Kidney (tissue), 14 donors: ENCODE results near the gene STUB1. TPM values are rescaled to one million over a fixed set of nuclear protein-coding genes. Genes with fewer than 3 reads are reported as not detected.

ENCODE experiments used
- DNase-seq, 5 donors: peaks; one replicate each; pipeline ENCODE4 v3.0.0-alpha.2; 2013 to 2020
- FAIRE-seq: peaks from 2 replicates; lab custom pipeline; 2012; peaks lifted over from hg19 to GRCh38; lab: Jason Lieb, UNC
- H3K27ac ChIP-seq, 2 donors: one replicate each; pipeline ENCODE4 v1.7.0; 2013; ENCODE audit warnings: low read depth in 2 of 2, low read length in 2 of 2, inconsistent platforms in 1 of 2
- H3K27me3 ChIP-seq: one replicate; pipeline ENCODE4 v1.7.1; 2013; ENCODE audit warnings: low read length, inconsistent platforms; ENCODE audit not compliant: control insufficient read depth, insufficient read depth
- H3K36me3 ChIP-seq, 3 donors: one replicate each; pipeline versions ENCODE4 v1.7.0 to v1.7.1; 2013; ENCODE audit warnings: low read length in 3 of 3, control low read depth in 1 of 3, inconsistent platforms in 1 of 3; ENCODE audit not compliant: insufficient read depth in 3 of 3, control insufficient read depth in 2 of 3
- H3K4me1 ChIP-seq, 3 donors: one replicate each; pipeline versions ENCODE4 v1.7.0 to v1.7.1; 2013; ENCODE audit warnings: low read length in 3 of 3, inconsistent platforms in 1 of 3, low read depth in 1 of 3; ENCODE audit not compliant: control insufficient read depth in 2 of 3, insufficient read depth in 2 of 3
- H3K4me3 ChIP-seq, 3 donors: one replicate each; pipeline versions ENCODE4 v1.7.0 to v1.8.1; 2013; ENCODE audit warnings: low read length in 3 of 3, control low read depth in 1 of 3, inconsistent platforms in 1 of 3
- H3K9ac ChIP-seq, 3 donors: one replicate each; pipeline versions ENCODE4 v1.7.0 to v1.7.1; 2013; ENCODE audit warnings: low read length in 3 of 3, control low read depth in 1 of 3, inconsistent platforms in 1 of 3
- H3K9me3 ChIP-seq, 3 donors: one replicate each; pipeline versions ENCODE4 v1.7.0 to v1.7.1; 2013; ENCODE audit warnings: low read length in 3 of 3, control low read depth in 1 of 3, inconsistent platforms in 1 of 3; ENCODE audit not compliant: control insufficient read depth in 2 of 3, insufficient read depth in 1 of 3
- CTCF ChIP-seq: IDR thresholded peaks from 3 replicates; pipeline ENCODE4 v1.5.1; 2012; ENCODE audit warnings: mild to moderate bottlenecking, moderate library complexity, borderline replicate concordance; ENCODE audit not compliant: insufficient read depth; ENCODE audit errors: extremely low read depth
- intact Hi-C: fragments of 100-400 bp; cut with DNase I; formaldehyde crosslinking; loops from one replicate; pipeline ENCODE4 v1.11.1; 2022
- polyA plus RNA-seq: library from polyadenylated mRNA; stranded (reverse); fragments of 350-450 nt; fragmentation: Illumina TruSeq; extraction: RNeasy Lipid Tissue Mini Kit (QIAGEN cat#74804); gene quantifications from one replicate; pipeline ENCODE4 v1.2.3, GENCODE V29; 2014; ENCODE audit warnings: low read depth, low replicate concordance; ENCODE audit not compliant: insufficient read depth
- total RNA-seq: library from RNA; stranded (reverse); fragmentation: NEBNext Ultra II Directional; extraction: Animal tissue kit (Norgen Biotek cat#: 25700); gene quantifications from one replicate; pipeline ENCODE4 v1.2.1, GENCODE V29; 2021
- donor health status: control.
- donor health status: control.
- donor health status: control.
- donor health status: control.
- donor health status: control.
- donor health status: DM: yes; HTN: yes; CAD: no.
- donor health status: Normal renal cell carcinoma (clear cell type).

The STUB1 gene
- total and polyA plus RNA-seq, 2 donors from 2014 or later = 92.9 to 218 TPM

GRCh38 chr16:651844-652243, 28.4 kb upstream of the STUB1 start:
- FAIRE-seq (no peak), DNase-seq (no peak)
- Histone ChIP-seq H3K9me3 (no peaks in the 10 kb centered on the region), H3K4me1 (peaks cover 0 to 21% (median 3%) of the 10 kb centered on the region in 3 donors), H3K27me3 (no peaks in the 10 kb centered on the region), H3K36me3 (no peaks in the 10 kb centered on the region), H3K4me3 (no peak overlapping the region), H3K27ac (no peak overlapping the region), H3K9ac (no peak overlapping the region)
- TF ChIP-seq CTCF = no peak
- intact Hi-C loops = no loop called here

- Histone ChIP-seq H3K36me3 (no peaks in the 10 kb centered on the region), H3K27me3 (no peaks in the 10 kb centered on the region), H3K9me3 (no peaks in the 10 kb centered on the region), H3K4me3 (no peak overlapping the region), H3K9ac (no peak overlapping the region), H3K4me1 (peaks cover 0 to 15% (median 0%) of the 10 kb centered on the region in 3 donors), H3K27ac (no peak overlapping the region)
- intact Hi-C loops = no loop called here
- FAIRE-seq = no peak
- no peak for DNase-seq
- TF ChIP-seq CTCF = no peak
Observed at GRCh38 chr16:652454-653305, 27.5 kb upstream of the STUB1 start.

GRCh38 chr16:654034-654433, 26.2 kb upstream of the STUB1 start:
- DNase-seq (no peak), FAIRE-seq (no peak)
- Histone ChIP-seq H3K4me3 (no peak overlapping the region), H3K27ac (no peak overlapping the region), H3K27me3 (no peaks in the 10 kb centered on the region), H3K9me3 (no peaks in the 10 kb centered on the region), H3K4me1 (peaks cover 0 to 6% (median 0%) of the 10 kb centered on the region in 3 donors), H3K36me3 (no peaks in the 10 kb centered on the region), H3K9ac (no peak overlapping the region)
- intact Hi-C loops = no loop called here
- TF ChIP-seq CTCF = no peak
